ENCODE data around the gene VASN. TPM values are rescaled to one million over a fixed set of nuclear protein-coding genes. Genes with fewer than 3 reads are reported as not detected.

Gene VASN
- total and polyA plus RNA-seq, 8 donors, result 11.3 to 28.3 (median 16.7) TPM

GRCh38 chr16:4376126-4376892, 4.7 kb downstream of the VASN start:
- Histone ChIP-seq H3K4me1 (peaks cover 45 to 79% of the 10 kb centered on the region in 2 donors), H3K4me3 (no peak overlapping the region), H3K36me3 (peaks cover 0 to 40% of the 10 kb centered on the region in 2 donors), H3K9me3 (no peaks in the 10 kb centered on the region), H3K27ac (peak overlapping the region; percentile 73 to 90), H3K27me3 (no peaks in the 10 kb centered on the region)
- TF ChIP-seq CTCF (IDR thresholded peaks at IDR 0.05), result no peak
- DNase-seq, result peak; percentile 76 to 93 (median 90)
- peak; percentile 63 for ATAC-seq
- intact Hi-C loops (cut with DNase I), result no loop called here

GRCh38 chr16:4376893-4377572, 5.4 kb downstream of the VASN start:
- no peak for DNase-seq
- TF ChIP-seq CTCF (IDR thresholded peaks at IDR 0.05), result no peak
- intact Hi-C loops (cut with DNase I), result no loop called here
- no peaks in the 10 kb centered on the region for H3K9me3 ChIP-seq
- peaks cover 43 to 72% of the 10 kb centered on the region in 2 donors for H3K4me1 ChIP-seq
- ATAC-seq, result no peak
- H3K36me3 ChIP-seq, result peaks cover 0 to 48% of the 10 kb centered on the region in 2 donors
- peak overlapping the region; percentile 73 to 90 for H3K27ac ChIP-seq
- H3K4me3 ChIP-seq, result no peak overlapping the region
- no peaks in the 10 kb centered on the region for H3K27me3 ChIP-seq

GRCh38 chr16:4377573-4378154, 6.0 kb downstream of the VASN start:
- no peak for TF ChIP-seq CTCF (IDR thresholded peaks at IDR 0.05)
- no peak for ATAC-seq
- peaks cover 38 to 65% of the 10 kb centered on the region in 2 donors for H3K4me1 ChIP-seq
- no peak overlapping the region for H3K4me3 ChIP-seq
- no peaks in the 10 kb centered on the region for H3K27me3 ChIP-seq
- no peak for DNase-seq
- peak overlapping the region in 1 of 2 donors; percentile 73 for H3K27ac ChIP-seq
- intact Hi-C loops (cut with DNase I), result no loop called here
- H3K9me3 ChIP-seq, result no peaks in the 10 kb centered on the region
- H3K36me3 ChIP-seq, result peaks cover 0 to 54% of the 10 kb centered on the region in 2 donors

GRCh38 chr16:4378161-4378666, 6.6 kb downstream of the VASN start:
- peaks cover 33 to 60% of the 10 kb centered on the region in 2 donors for H3K4me1 ChIP-seq
- DNase-seq, result no peak

More at GRCh38 chr16:4378161-4378666, 6.6 kb downstream of the VASN start:
- Histone ChIP-seq H3K4me3 (no peak overlapping the region), H3K9me3 (no peaks in the 10 kb centered on the region), H3K27me3 (no peaks in the 10 kb centered on the region), H3K36me3 (peaks cover 0 to 59% of the 10 kb centered on the region in 2 donors), H3K27ac (peak overlapping the region in 1 of 2 donors; percentile 73)
- ATAC-seq, result no peak
- intact Hi-C loops (cut with DNase I), result no loop called here
- TF ChIP-seq CTCF (IDR thresholded peaks at IDR 0.05), result no peak

All from left lung (tissue), 10 donors.